ENCODE data around the gene PIGT. TPM values are rescaled to one million over a fixed set of nuclear protein-coding genes. Genes with fewer than 3 reads are reported as not detected.

Gene PIGT
- total and polyA plus RNA-seq, 2 of the 13 experiments (the other 11 are each of a cell fraction or from before 2014, with no cell fraction given) = 65.9 to 74.1 TPM

- TF ChIP-seq THAP9 (CRISPR knock-in tag; IDR thresholded peaks at IDR 0.05; ENCODE audit: borderline replicate concordance) (peak; percentile 98), ZNF564 (CRISPR knock-in tag; IDR thresholded peaks at IDR 0.05) (peak; percentile 95), ZNF317 (CRISPR knock-in tag; IDR thresholded peaks at IDR 0.05) (peak; percentile 77; the same call in 1 of the 2 replicates), SETDB1 (CRISPR knock-in tag; IDR thresholded peaks at IDR 0.05; ENCODE audit: borderline replicate concordance) (0 out of 2 replicates have a peak, but pooled peaks have one; percentile 69), SP2 (CRISPR knock-in tag; IDR thresholded peaks at IDR 0.05) (peak; percentile 92), TBL1XR1 (IDR thresholded peaks at IDR 0.05; ENCODE audit: borderline replicate concordance, low read length, partially characterized antibody) (peak; percentile 75), SMC3 (IDR thresholded peaks at IDR 0.05; ENCODE audit: low read length) (no peak), ONECUT2 (CRISPR knock-in tag; IDR thresholded peaks at IDR 0.05) (peak; percentile 8; the same call in 1 of the 2 replicates), HNF1A (IDR thresholded peaks at IDR 0.05; ENCODE audit: low read depth) (no peak), HNF1A (CRISPR knock-in tag; IDR thresholded peaks at IDR 0.05; ENCODE audit: borderline replicate concordance) (no peak; the same call in 1 of the 2 replicates), PBX3 (CRISPR knock-in tag; IDR thresholded peaks at IDR 0.05; ENCODE audit: borderline replicate concordance) (0 out of 2 replicates have a peak, but pooled peaks have one; percentile 34), PCBP1 (IDR thresholded peaks at IDR 0.05; ENCODE audit: borderline replicate concordance, low read depth, low read length) (peak; percentile 98), IRF1 (CRISPR knock-in tag; IDR thresholded peaks at IDR 0.05; ENCODE audit: low read depth) (no peak; the same call in 1 of the 2 replicates), SIN3A (IDR thresholded peaks at IDR 0.05; ENCODE audit: borderline replicate concordance, low read depth, low read length) (peak; percentile 88), NFE2L1 (CRISPR knock-in tag; IDR thresholded peaks at IDR 0.05; ENCODE audit: borderline replicate concordance) (peak; percentile 79; the same call in 1 of the 2 replicates), ZNF550 (CRISPR knock-in tag; IDR thresholded peaks at IDR 0.05; ENCODE audit: borderline replicate concordance) (peak; percentile 90; the same call in 1 of the 2 replicates), ZNF451 (CRISPR knock-in tag; IDR thresholded peaks at IDR 0.05) (0 out of 2 replicates have a peak, but pooled peaks have one; percentile 56), CERS6 (CRISPR knock-in tag; IDR thresholded peaks at IDR 0.05) (peak; percentile 51; the same call in 1 of the 2 replicates)
Measured at GRCh38 chr20:45415822-45416637, at the start of gene PIGT (continued).

Measured in HepG2 (cell line).